NCI-H128 (cell line): Measurements from ENCODE around the gene TVP23A.

Source experiments
- DNase-seq: peaks from one replicate; lab custom pipeline; 2025; ENCODE audit not compliant: unreplicated experiment; lab: John Stamatoyannopoulos, UW

TVP23A gene

GRCh38 chr16:10817963-10818941, at the start of gene TVP23A:
TVP23A (minus strand) TSS chr16:10818794; CDS start chr16:10818493, 301 bp downstream.
- DNase-seq = no peak

- no peak for DNase-seq
Measured at GRCh38 chr16:10868104-10868595, 49.6 kb upstream of the TVP23A start.

- no peak for DNase-seq
Measured at GRCh38 chr16:10867199-10867598, 48.6 kb upstream of the TVP23A start.

- DNase-seq = no peak
Measured at GRCh38 chr16:10865991-10866966, 47.7 kb upstream of the TVP23A start.

- no peak for DNase-seq
Measured at GRCh38 chr16:10862438-10862837, 43.8 kb upstream of the TVP23A start.

GRCh38 chr16:10859658-10860057, 41.1 kb upstream of the TVP23A start:
- no peak for DNase-seq

GRCh38 chr16:10859020-10859419, 40.4 kb upstream of the TVP23A start:
- no peak for DNase-seq

GRCh38 chr16:10858203-10858602, 39.6 kb upstream of the TVP23A start:
- DNase-seq = no peak

GRCh38 chr16:10856042-10856441, 37.4 kb upstream of the TVP23A start:
- DNase-seq = no peak

GRCh38 chr16:10852948-10853347, 34.4 kb upstream of the TVP23A start:
- no peak for DNase-seq

GRCh38 chr16:10852286-10852685, 33.7 kb upstream of the TVP23A start:
- DNase-seq = no peak

- DNase-seq = no peak
Measured at GRCh38 chr16:10851512-10851911, 32.9 kb upstream of the TVP23A start.

- no peak for DNase-seq
Measured at GRCh38 chr16:10850478-10850850, 31.9 kb upstream of the TVP23A start.

GRCh38 chr16:10849736-10850477, 31.3 kb upstream of the TVP23A start:
- DNase-seq = no peak

- DNase-seq = no peak
Measured at GRCh38 chr16:10847176-10847575, 28.6 kb upstream of the TVP23A start.

- DNase-seq = no peak
Measured at GRCh38 chr16:10846213-10846998, 27.8 kb upstream of the TVP23A start.

GRCh38 chr16:10840703-10841102, 22.1 kb upstream of the TVP23A start:
- DNase-seq = no peak

GRCh38 chr16:10839279-10839666, 20.7 kb upstream of the TVP23A start:
- DNase-seq = no peak

GRCh38 chr16:10838621-10839278, 20.2 kb upstream of the TVP23A start:
- DNase-seq = no peak
